Effector memory CD8-positive, alpha-beta T cell (primary cell): Measurements from ENCODE around the gene MAP4K4.

Experiments used
- ATAC-seq: fragments of 150-1000 bp; cut with Tn5 transposase; replicated peaks from 2 replicates; pipeline ENCODE4 v1.10.0; 2021; ENCODE audit warnings: mild to moderate bottlenecking, moderate library complexity
- DNase-seq, 3 experiments: peaks; one replicate each; pipeline ENCODE4 v3.0.0; 2021
- H3K27ac Mint-ChIP-seq, 2 donors: one replicate each; pipeline ENCODE4 v1.8.0; 2022; ENCODE audit warnings: mild to moderate bottlenecking in 2 of 2, mixed read lengths in 2 of 2, moderate library complexity in 2 of 2
- H3K27me3 Mint-ChIP-seq, 2 donors: one replicate each; pipeline ENCODE4 v1.8.0; 2022; ENCODE audit warnings: mixed read lengths in 2 of 2
- H3K36me3 Mint-ChIP-seq: one replicate; pipeline ENCODE4 v1.8.0; 2022; ENCODE audit warnings: mild to moderate bottlenecking, moderate library complexity, mixed read lengths; ENCODE audit not compliant: insufficient read depth
- H3K4me1 Mint-ChIP-seq, 2 donors: one replicate each; pipeline ENCODE4 v1.8.0; 2022; ENCODE audit warnings: low read depth in 2 of 2, mixed read lengths in 2 of 2
- H3K4me3 Mint-ChIP-seq, 2 donors: one replicate each; pipeline ENCODE4 v1.8.0; 2022; ENCODE audit warnings: mild to moderate bottlenecking in 2 of 2, mixed read lengths in 2 of 2, moderate library complexity in 2 of 2
- H3K9me3 Mint-ChIP-seq, 2 donors: one replicate each; pipeline ENCODE4 v1.8.0; 2022; ENCODE audit warnings: mixed read lengths in 2 of 2

The MAP4K4 gene

GRCh38 chr2:101790857-101791256 lies 93.3 kb downstream of the MAP4K4 start:
- H3K27ac Mint-ChIP-seq = no peak overlapping the region
- H3K4me1 Mint-ChIP-seq = peaks cover 41% of the 10 kb centered on the region in 2 donors

GRCh38 chr2:101792208-101792607 lies 94.7 kb downstream of the MAP4K4 start:
- Mint-ChIP-seq H3K4me1 (peaks cover 43 to 48% of the 10 kb centered on the region in 2 donors), H3K27ac (peak overlapping the region in 1 of 2 donors; percentile 12), H3K9me3 (no peaks in the 10 kb centered on the region), H3K36me3 (peaks cover 8% of the 10 kb centered on the region), H3K4me3 (no peak overlapping the region), H3K27me3 (no peaks in the 10 kb centered on the region)
- no peak for ATAC-seq
- DNase-seq = no peak

More at GRCh38 chr2:101790857-101791256, 93.3 kb downstream of the MAP4K4 start:
- H3K9me3 Mint-ChIP-seq = no peaks in the 10 kb centered on the region
- no peak for ATAC-seq
- no peak overlapping the region for H3K4me3 Mint-ChIP-seq
- DNase-seq = no peak
- H3K27me3 Mint-ChIP-seq = no peaks in the 10 kb centered on the region
- H3K36me3 Mint-ChIP-seq = peaks cover 8% of the 10 kb centered on the region

GRCh38 chr2:101793277-101793969 lies 95.9 kb downstream of the MAP4K4 start:
- H3K27ac Mint-ChIP-seq = peak overlapping the region in 1 of 2 donors; percentile 8
- no peak for DNase-seq

GRCh38 chr2:101794141-101794540 lies 96.6 kb downstream of the MAP4K4 start:
- H3K4me3 Mint-ChIP-seq = no peak overlapping the region
- H3K4me1 Mint-ChIP-seq = peaks cover 39 to 42% of the 10 kb centered on the region in 2 donors

More at GRCh38 chr2:101793277-101793969, 95.9 kb downstream of the MAP4K4 start:
- Mint-ChIP-seq H3K27me3 (no peaks in the 10 kb centered on the region), H3K9me3 (no peaks in the 10 kb centered on the region), H3K4me3 (no peak overlapping the region), H3K4me1 (peaks cover 41 to 43% of the 10 kb centered on the region in 2 donors), H3K36me3 (peaks cover 8% of the 10 kb centered on the region)
- no peak for ATAC-seq

GRCh38 chr2:101795033-101795432 lies 97.5 kb downstream of the MAP4K4 start:
- H3K9me3 Mint-ChIP-seq = no peaks in the 10 kb centered on the region
- peaks cover 11% of the 10 kb centered on the region for H3K36me3 Mint-ChIP-seq
- DNase-seq = no peak
- H3K27me3 Mint-ChIP-seq = no peaks in the 10 kb centered on the region
- no peak overlapping the region for H3K4me3 Mint-ChIP-seq
- no peak for ATAC-seq
- H3K4me1 Mint-ChIP-seq = peaks cover 37 to 47% of the 10 kb centered on the region in 2 donors
- H3K27ac Mint-ChIP-seq = no peak overlapping the region

More at GRCh38 chr2:101794141-101794540, 96.6 kb downstream of the MAP4K4 start:
- Mint-ChIP-seq H3K27me3 (no peaks in the 10 kb centered on the region), H3K36me3 (peaks cover 8% of the 10 kb centered on the region), H3K9me3 (no peaks in the 10 kb centered on the region), H3K27ac (peak overlapping the region in 1 of 2 donors; percentile 8)
- ATAC-seq (no peak), DNase-seq (no peak)

GRCh38 chr2:101796825-101797600 lies 99.5 kb downstream of the MAP4K4 start:
- Mint-ChIP-seq H3K4me1 (peaks cover 37 to 53% of the 10 kb centered on the region in 2 donors), H3K27me3 (no peaks in the 10 kb centered on the region), H3K36me3 (peaks cover 6% of the 10 kb centered on the region), H3K4me3 (no peak overlapping the region), H3K27ac (peak overlapping the region; percentile 9 to 22), H3K9me3 (no peaks in the 10 kb centered on the region)
- ATAC-seq (no peak), DNase-seq (no peak)

- Mint-ChIP-seq H3K4me3 (no peak overlapping the region), H3K4me1 (peaks cover 33 to 72% of the 10 kb centered on the region in 2 donors)
- ATAC-seq = no peak
Measured at GRCh38 chr2:101801496-101801895, 104.0 kb downstream of the MAP4K4 start.

GRCh38 chr2:101802329-101802728 lies 104.8 kb downstream of the MAP4K4 start:
- DNase-seq (no peak), ATAC-seq (no peak)
- Mint-ChIP-seq H3K36me3 (peaks cover 7% of the 10 kb centered on the region), H3K27ac (no peak overlapping the region), H3K4me1 (peaks cover 28 to 69% of the 10 kb centered on the region in 2 donors), H3K9me3 (no peaks in the 10 kb centered on the region), H3K4me3 (no peak overlapping the region), H3K27me3 (no peaks in the 10 kb centered on the region)

More at GRCh38 chr2:101801496-101801895, 104.0 kb downstream of the MAP4K4 start:
- no peak for DNase-seq
- Mint-ChIP-seq H3K27ac (peak overlapping the region in 1 of 2 donors; percentile 28), H3K27me3 (no peaks in the 10 kb centered on the region), H3K36me3 (peaks cover 7% of the 10 kb centered on the region), H3K9me3 (no peaks in the 10 kb centered on the region)

GRCh38 chr2:101803128-101803527 lies 105.6 kb downstream of the MAP4K4 start:
- H3K4me1 Mint-ChIP-seq = peaks cover 27 to 70% of the 10 kb centered on the region in 2 donors

GRCh38 chr2:101803945-101804696 lies 106.6 kb downstream of the MAP4K4 start:
- Mint-ChIP-seq H3K4me1 (peaks cover 27 to 66% of the 10 kb centered on the region in 2 donors), H3K27ac (peak overlapping the region in 1 of 2 donors; percentile 10), H3K27me3 (no peaks in the 10 kb centered on the region), H3K9me3 (no peaks in the 10 kb centered on the region), H3K4me3 (no peak overlapping the region), H3K36me3 (peaks cover 7% of the 10 kb centered on the region)
- DNase-seq (no peak), ATAC-seq (no peak)

More at GRCh38 chr2:101803128-101803527, 105.6 kb downstream of the MAP4K4 start:
- no peak for DNase-seq
- no peak for ATAC-seq
- Mint-ChIP-seq H3K36me3 (peaks cover 7% of the 10 kb centered on the region), H3K27me3 (no peaks in the 10 kb centered on the region), H3K27ac (peak overlapping the region; percentile 10 to 28), H3K4me3 (no peak overlapping the region), H3K9me3 (no peaks in the 10 kb centered on the region)

- peaks cover 5% of the 10 kb centered on the region for H3K36me3 Mint-ChIP-seq
- no peaks in the 10 kb centered on the region for H3K27me3 Mint-ChIP-seq
- peaks cover 24 to 66% of the 10 kb centered on the region in 2 donors for H3K4me1 Mint-ChIP-seq
- H3K4me3 Mint-ChIP-seq = peak overlapping the region in 1 of 2 donors; percentile 47
- peak overlapping the region; percentile 74 to 83 for H3K27ac Mint-ChIP-seq
- DNase-seq (no peak), ATAC-seq (no peak)
- no peaks in the 10 kb centered on the region for H3K9me3 Mint-ChIP-seq
Measured at GRCh38 chr2:101805152-101806088, 107.9 kb downstream of the MAP4K4 start.

- Mint-ChIP-seq H3K36me3 (peaks cover 5% of the 10 kb centered on the region), H3K9me3 (no peaks in the 10 kb centered on the region), H3K27me3 (no peaks in the 10 kb centered on the region), H3K4me3 (peak overlapping the region in 1 of 2 donors; percentile 47), H3K4me1 (peaks cover 22 to 64% of the 10 kb centered on the region in 2 donors), H3K27ac (peak overlapping the region; percentile 74 to 83)
- DNase-seq (no peak), ATAC-seq (peak; percentile 66)
Measured at GRCh38 chr2:101806123-101806522, 108.6 kb downstream of the MAP4K4 start.
